AG08396 (cell line): Measurements from ENCODE around the gene POU3F3.

Experiments used
- DNase-seq: peaks from one replicate; pipeline ENCODE4 v3.0.0; 2012; ENCODE audit warnings: low spot score, mixed read lengths

The POU3F3 gene

GRCh38 chr2:104853534-104854497, at the start of gene POU3F3:
Gene POU3F3, plus strand, starts transcription at chr2:104854115. Its CDS starts 1,396 bp downstream, at chr2:104855511.
- DNase-seq = peak; percentile 60

- DNase-seq = no peak
Observed at GRCh38 chr2:104804148-104804890, 49.6 kb upstream of the POU3F3 start.

GRCh38 chr2:104812286-104812685, 41.6 kb upstream of the POU3F3 start:
- no peak for DNase-seq

GRCh38 chr2:104816143-104816542, 37.8 kb upstream of the POU3F3 start:
- DNase-seq = no peak

- no peak for DNase-seq
Observed at GRCh38 chr2:104818264-104818663, 35.7 kb upstream of the POU3F3 start.

- DNase-seq = no peak
Observed at GRCh38 chr2:104820126-104820525, 33.8 kb upstream of the POU3F3 start.

GRCh38 chr2:104825124-104825865, 28.6 kb upstream of the POU3F3 start:
- DNase-seq = no peak

GRCh38 chr2:104826016-104826415, 27.9 kb upstream of the POU3F3 start:
- DNase-seq = no peak

GRCh38 chr2:104831742-104832141, 22.2 kb upstream of the POU3F3 start:
- DNase-seq = no peak

- no peak for DNase-seq
Observed at GRCh38 chr2:104834431-104835153, 19.3 kb upstream of the POU3F3 start.

GRCh38 chr2:104836265-104836664, 17.6 kb upstream of the POU3F3 start:
- DNase-seq = no peak

GRCh38 chr2:104836841-104837240, 17.1 kb upstream of the POU3F3 start:
- DNase-seq = no peak

- no peak for DNase-seq
Observed at GRCh38 chr2:104840156-104840555, 13.8 kb upstream of the POU3F3 start.

- DNase-seq = no peak
Observed at GRCh38 chr2:104840893-104841585, 12.9 kb upstream of the POU3F3 start.

- no peak for DNase-seq
Observed at GRCh38 chr2:104841744-104842143, 12.2 kb upstream of the POU3F3 start.

- DNase-seq = peak; percentile 12
Observed at GRCh38 chr2:104844807-104845551, 8.9 kb upstream of the POU3F3 start.

- DNase-seq = peak; percentile 8
Observed at GRCh38 chr2:104845552-104845931, 8.4 kb upstream of the POU3F3 start.

- DNase-seq = no peak
Observed at GRCh38 chr2:104845946-104846785, 7.7 kb upstream of the POU3F3 start.
